Esophagus squamous epithelium (tissue), 5 donors: ENCODE results near the gene NRIP1. TPM values are rescaled to one million over a fixed set of nuclear protein-coding genes. Genes with fewer than 3 reads are reported as not detected.

ENCODE experiments used
- DNase-seq: peaks from one replicate; lab custom pipeline; 2025; lab: John Stamatoyannopoulos, UW
- H3K27ac ChIP-seq, 4 donors: fragments of 200-600 bp; sonication (generic); one replicate each; pipeline ENCODE4 v1.5.1; 2016 to 2019; ENCODE audit warnings: mild to moderate bottlenecking in 1 of 4
- H3K27me3 ChIP-seq, 4 donors: fragments of 200-600 bp; sonication (generic); 1 replicate in 3 of 4; 2 replicates in 1 of 4; pipeline versions ENCODE4 v1.5.1 to v1.6.0; 2017 to 2021; ENCODE audit warnings: antibody characterized with exemption in 1 of 4
- H3K36me3 ChIP-seq, 3 donors: fragments of 200-600 bp; sonication (generic); one replicate each; pipeline ENCODE4 v1.5.1; 2016 to 2019
- H3K4me1 ChIP-seq, 3 donors: fragments of 200-600 bp; sonication (generic); one replicate each; pipeline ENCODE4 v1.5.1; 2017 to 2019
- H3K4me3 ChIP-seq, 4 donors: fragments of 200-600 bp; sonication (generic); 1 replicate in 3 of 4; 2 replicates in 1 of 4; pipeline ENCODE4 v1.5.1; 2016 to 2019; ENCODE audit warnings: mild to moderate bottlenecking in 2 of 4, moderate library complexity in 1 of 4
- H3K9me3 ChIP-seq, 3 donors: fragments of 200-600 bp; sonication (generic); one replicate each; pipeline ENCODE4 v1.5.1; 2016 to 2019
- POLR2A ChIP-seq, 4 donors: fragments of 450-650 bp; IDR thresholded peaks; one replicate each; pipeline ENCODE4 v1.6.1; 2017; ENCODE audit warnings: antibody characterized with exemption in 4 of 4, mild to moderate bottlenecking in 4 of 4, moderate library complexity in 3 of 4
- WGBS, 2 donors: methylation state at CpG; one replicate each; pipeline ENCODE4 v1.1.5; 2018; 5-methylcytosine and 5-hydroxymethylcytosine counted together
- intact Hi-C: fragments of 100-400 bp; cut with DNase I; formaldehyde crosslinking; loops from one replicate; pipeline ENCODE4 v1.15.0; 2022
- total RNA-seq, 4 donors: library from RNA; depleted of rRNA; stranded (reverse); fragments of >200 nt; gene quantifications; one replicate each; pipeline ENCODE4 v1.1.0, GENCODE V29; 2016
- TF ChIP-seq, protein P1 (sequence below), 6 experiments: fragments of 450-650 bp in 4 of 6; fragments of 200-600 bp in 2 of 6; sonication (generic) in 2 of 6; IDR thresholded peaks; one replicate each; pipeline ENCODE4 v1.5.1; 2016 to 2019; ENCODE audit warnings: antibody characterized with exemption in 6 of 6, mild to moderate bottlenecking in 4 of 6, moderate library complexity in 4 of 6
- donor health status: DM: yes; HTN: yes; CAD: no.

The NRIP1 gene
- total RNA-seq, 4 donors from 2014 or later, result 13.2 to 37.0 (median 31.1) TPM

DNA sequence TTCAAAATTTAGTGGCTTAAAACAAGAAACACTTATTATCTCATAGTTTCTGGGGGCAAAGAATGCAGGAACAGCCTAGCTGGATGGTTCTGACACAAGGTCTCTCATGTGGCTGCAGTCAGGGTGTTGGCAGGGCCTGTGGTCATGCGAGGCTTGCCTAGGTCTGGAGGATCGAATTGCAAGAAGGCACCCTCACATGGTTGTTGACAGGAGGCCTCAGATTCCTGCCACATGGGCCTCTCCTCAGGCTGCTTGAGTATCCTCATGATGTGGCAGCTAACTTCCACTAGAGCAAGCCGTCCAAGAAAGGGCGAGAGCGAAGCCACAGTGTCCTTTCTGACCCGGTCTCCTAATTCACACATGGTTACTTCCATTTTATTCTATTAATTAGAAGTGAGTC, 6.2 kb upstream of the NRIP1 start:
- Histone ChIP-seq H3K4me1 (peaks cover 0 to 8% (median 0%) of the 10 kb centered on the region in 3 donors), H3K27ac (no peak overlapping the region), H3K9me3 (no peaks in the 10 kb centered on the region), H3K4me3 (no peak overlapping the region), H3K36me3 (no peaks in the 10 kb centered on the region), H3K27me3 (no peaks in the 10 kb centered on the region)
- DNase-seq, result no peak
- WGBS, 2 donors, result 88 to 90% methylated on average over 6 of the region's 6 CpGs
- intact Hi-C loops, result no loop called here
- TF ChIP-seq, protein P1, sequence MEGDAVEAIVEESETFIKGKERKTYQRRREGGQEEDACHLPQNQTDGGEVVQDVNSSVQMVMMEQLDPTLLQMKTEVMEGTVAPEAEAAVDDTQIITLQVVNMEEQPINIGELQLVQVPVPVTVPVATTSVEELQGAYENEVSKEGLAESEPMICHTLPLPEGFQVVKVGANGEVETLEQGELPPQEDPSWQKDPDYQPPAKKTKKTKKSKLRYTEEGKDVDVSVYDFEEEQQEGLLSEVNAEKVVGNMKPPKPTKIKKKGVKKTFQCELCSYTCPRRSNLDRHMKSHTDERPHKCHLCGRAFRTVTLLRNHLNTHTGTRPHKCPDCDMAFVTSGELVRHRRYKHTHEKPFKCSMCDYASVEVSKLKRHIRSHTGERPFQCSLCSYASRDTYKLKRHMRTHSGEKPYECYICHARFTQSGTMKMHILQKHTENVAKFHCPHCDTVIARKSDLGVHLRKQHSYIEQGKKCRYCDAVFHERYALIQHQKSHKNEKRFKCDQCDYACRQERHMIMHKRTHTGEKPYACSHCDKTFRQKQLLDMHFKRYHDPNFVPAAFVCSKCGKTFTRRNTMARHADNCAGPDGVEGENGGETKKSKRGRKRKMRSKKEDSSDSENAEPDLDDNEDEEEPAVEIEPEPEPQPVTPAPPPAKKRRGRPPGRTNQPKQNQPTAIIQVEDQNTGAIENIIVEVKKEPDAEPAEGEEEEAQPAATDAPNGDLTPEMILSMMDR (IDR thresholded peaks at IDR 0.05), result no peak
- TF ChIP-seq POLR2A (IDR thresholded peaks at IDR 0.05), result no peak

DNA sequence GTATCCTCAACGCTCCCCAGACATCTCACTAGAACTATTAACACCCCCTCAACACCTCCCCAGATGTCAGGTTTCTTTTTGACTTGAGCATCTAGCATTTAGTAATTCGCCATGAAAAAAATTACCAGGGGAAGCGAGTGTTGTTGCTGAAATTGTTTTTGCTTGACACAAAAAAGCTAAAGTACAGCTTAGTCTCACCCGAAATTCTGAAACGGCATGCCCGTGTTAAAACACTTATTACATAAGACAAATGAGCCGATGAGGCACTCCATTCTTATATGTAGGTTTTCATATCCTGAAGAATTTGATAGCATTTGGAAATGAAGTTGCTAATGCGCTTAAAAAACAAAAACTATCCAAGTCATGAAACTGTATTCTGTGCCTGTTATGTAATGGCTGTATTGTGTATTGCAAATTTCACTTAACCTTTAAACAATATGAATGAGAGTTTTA, 1.3 kb upstream of the NRIP1 start:
- Histone ChIP-seq H3K27ac (peak overlapping the region; percentile 95 to 98 (median 98)), H3K4me1 (peaks cover 9 to 35% (median 16%) of the 10 kb centered on the region in 3 donors), H3K36me3 (no peaks in the 10 kb centered on the region), H3K9me3 (no peaks in the 10 kb centered on the region), H3K4me3 (peak overlapping the region; percentile 85 to 98 (median 93)), H3K27me3 (no peaks in the 10 kb centered on the region)
- intact Hi-C loops, result no loop called here
- WGBS, 2 donors, result 1% methylated on average over 8 of the region's 8 CpGs
- TF ChIP-seq POLR2A (IDR thresholded peaks at IDR 0.05), result no peak
- TF ChIP-seq, protein P1 (IDR thresholded peaks at IDR 0.05), result no peak
- DNase-seq, result no peak

DNA sequence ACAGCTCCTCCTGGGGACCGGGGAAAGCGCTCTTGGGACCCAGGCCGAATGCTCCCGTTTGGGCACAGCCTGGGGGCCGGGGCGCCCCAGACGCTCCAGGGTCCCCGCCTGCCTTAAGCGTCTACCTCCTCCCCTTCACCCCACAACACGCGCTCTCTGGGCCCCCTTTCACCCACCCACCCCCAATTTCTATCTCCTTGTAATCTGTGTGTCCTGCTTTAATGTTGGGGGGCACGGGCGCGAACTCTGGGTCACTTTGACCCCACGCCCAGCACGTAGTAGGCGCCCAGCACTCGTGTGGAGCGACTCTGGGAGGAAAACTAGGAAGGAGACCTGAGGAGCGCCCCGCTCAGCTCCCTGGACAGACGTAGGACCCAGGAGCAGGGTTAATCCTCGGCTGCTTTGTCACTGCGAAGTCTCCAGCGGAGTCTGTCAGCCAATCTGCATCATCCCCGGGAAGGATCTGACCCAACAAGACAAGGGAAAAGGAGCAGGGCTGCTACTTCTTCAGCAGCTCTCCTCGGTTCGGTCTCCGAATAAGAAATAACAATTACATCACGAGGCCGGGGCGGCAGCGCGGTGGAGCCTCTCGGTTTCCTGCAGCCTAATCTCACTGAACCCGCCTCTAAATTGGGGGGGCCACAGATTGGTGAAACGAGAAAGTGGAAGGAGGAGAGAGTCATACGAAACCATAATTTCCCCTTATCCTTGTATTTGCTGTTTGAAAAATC, 757 bp upstream of the NRIP1 start:
- DNase-seq, result peak; percentile 21
- peak overlapping the region; percentile 85 to 98 (median 93) for H3K4me3 ChIP-seq
- peaks cover 9 to 41% (median 21%) of the 10 kb centered on the region in 3 donors for H3K4me1 ChIP-seq
- H3K9me3 ChIP-seq, result no peaks in the 10 kb centered on the region
- intact Hi-C loops, result no loop called here
- H3K27me3 ChIP-seq, result no peaks in the 10 kb centered on the region
- WGBS, 2 donors, result 0% methylated on average over 6 to 22 of the region's 38 CpGs
- no peaks in the 10 kb centered on the region for H3K36me3 ChIP-seq
- H3K27ac ChIP-seq, result peak overlapping the region; percentile 95 to 98 (median 98)
- TF ChIP-seq, protein P1 (IDR thresholded peaks at IDR 0.05), result no peak
- peak in 2 of 4 donors; percentile 66 to 75 for TF ChIP-seq POLR2A (IDR thresholded peaks at IDR 0.05)

DNA sequence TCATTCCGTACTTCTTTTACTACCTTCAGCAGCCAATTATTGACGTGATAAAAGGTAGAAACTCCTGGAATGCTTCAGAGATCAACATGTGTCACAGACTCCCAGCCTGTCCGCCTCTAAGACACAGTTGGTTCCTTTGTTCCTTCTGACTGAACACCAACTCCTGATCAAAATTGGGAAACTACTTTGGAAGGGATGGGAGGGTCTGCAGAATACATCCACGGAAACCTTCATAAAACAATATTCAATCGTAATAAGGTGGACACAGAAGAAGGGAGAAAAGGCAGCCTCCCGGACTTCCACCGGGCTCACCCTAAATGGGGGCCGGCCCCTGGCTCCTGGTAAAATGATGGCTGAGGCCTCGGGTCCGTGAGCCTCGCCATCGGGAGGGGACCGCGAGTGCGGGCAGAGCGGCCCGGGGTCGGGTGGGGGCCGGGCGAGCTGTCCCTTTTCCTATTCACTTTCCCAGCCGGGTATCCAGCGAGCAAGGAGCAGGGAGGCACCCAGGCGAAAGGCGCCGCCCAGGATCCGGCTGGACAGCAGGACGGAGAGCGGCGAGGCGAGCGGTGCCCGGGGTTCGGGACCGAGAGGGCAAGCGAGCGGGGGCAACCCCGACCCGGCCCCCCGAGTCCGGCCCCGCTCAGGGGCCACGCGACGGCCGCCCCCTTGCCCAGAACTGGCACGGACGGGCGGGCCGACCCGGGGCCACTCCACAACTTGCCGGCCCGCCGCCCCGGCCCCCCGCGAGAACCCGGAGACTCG, 805 bp downstream of the NRIP1 start:
- no peak for TF ChIP-seq POLR2A (IDR thresholded peaks at IDR 0.05)
- TF ChIP-seq, protein P1 (IDR thresholded peaks at IDR 0.05), result no peak
- intact Hi-C loops, result no loop called here
- H3K9me3 ChIP-seq, result no peaks in the 10 kb centered on the region
- no peaks in the 10 kb centered on the region for H3K36me3 ChIP-seq
- DNase-seq, result no peak
- peak overlapping the region; percentile 85 to 98 (median 93) for H3K4me3 ChIP-seq
- peak overlapping the region; percentile 95 to 98 (median 98) for H3K27ac ChIP-seq
- no peaks in the 10 kb centered on the region for H3K27me3 ChIP-seq
- peaks cover 9 to 56% (median 33%) of the 10 kb centered on the region in 3 donors for H3K4me1 ChIP-seq
- WGBS, 2 donors, result 0 to 2% methylated on average over 9 to 16 of the region's 58 CpGs
